Trophoblast cell (in vitro differentiated cells and primary cell): ENCODE results near the gene SLC66A3.

Experiments
- DNase-seq, 2 donors: peaks; one replicate each; pipeline ENCODE4 v3.0.0-alpha.2; 2016
- H2AFZ ChIP-seq: 2 replicates; pipeline ENCODE4 v1.6.1; 2013; ENCODE audit warnings: low read length, moderate library complexity, mild to moderate bottlenecking; ENCODE audit not compliant: insufficient read depth, poor library complexity
- H2AK5ac ChIP-seq: 2 replicates; pipeline ENCODE4 v1.6.1; 2013; ENCODE audit warnings: mild to moderate bottlenecking, low read length
- H2BK120ac ChIP-seq: 2 replicates; pipeline ENCODE4 v1.6.1; 2013; ENCODE audit warnings: low read length, mild to moderate bottlenecking, moderate library complexity; ENCODE audit not compliant: insufficient read depth, poor library complexity
- H2BK12ac ChIP-seq: 2 replicates; pipeline ENCODE4 v1.6.1; 2013; ENCODE audit warnings: mild to moderate bottlenecking, low read length, moderate library complexity
- H2BK5ac ChIP-seq: 2 replicates; pipeline ENCODE4 v1.6.1; 2013; ENCODE audit warnings: low read length, low read depth, moderate library complexity, mild to moderate bottlenecking; ENCODE audit not compliant: poor library complexity
- H3K14ac ChIP-seq: 2 replicates; pipeline ENCODE4 v1.6.1; 2013; ENCODE audit warnings: mild to moderate bottlenecking, low read length
- H3K18ac ChIP-seq: 2 replicates; pipeline ENCODE4 v1.6.1; 2013; ENCODE audit warnings: mild to moderate bottlenecking, low read length
- H3K23ac ChIP-seq: 2 replicates; pipeline ENCODE4 v1.6.1; 2013; ENCODE audit warnings: low read length
- H3K27ac ChIP-seq: 2 replicates; pipeline ENCODE4 v1.5.1; 2013; ENCODE audit warnings: low read depth, mild to moderate bottlenecking, inconsistent platforms, low read length, moderate library complexity
- H3K27me3 ChIP-seq: 2 replicates; pipeline ENCODE4 v1.6.1; 2013; ENCODE audit warnings: inconsistent platforms, mild to moderate bottlenecking, low read length, moderate library complexity; ENCODE audit not compliant: insufficient read depth
- H3K36me3 ChIP-seq, 2 experiments: 1 replicate in 1 of 2; 2 replicates in 1 of 2; pipeline ENCODE4 v1.6.1; 2013; ENCODE audit warnings: low read length in 2 of 2, mild to moderate bottlenecking in 2 of 2, moderate library complexity in 1 of 2; ENCODE audit not compliant: insufficient read depth in 2 of 2, control insufficient read depth in 1 of 2
- H3K4ac ChIP-seq: 2 replicates; pipeline ENCODE4 v1.6.1; 2013; ENCODE audit warnings: low read depth, mild to moderate bottlenecking, low read length, moderate library complexity
- H3K4me1 ChIP-seq, 2 experiments: 1 replicate in 1 of 2; 2 replicates in 1 of 2; pipeline ENCODE4 v1.6.1; 2013; ENCODE audit warnings: low read length in 2 of 2, mild to moderate bottlenecking in 2 of 2, moderate library complexity in 1 of 2; ENCODE audit not compliant: insufficient read depth in 2 of 2, control insufficient read depth in 1 of 2
- H3K4me2 ChIP-seq: 2 replicates; pipeline ENCODE4 v1.6.1; 2013; ENCODE audit warnings: inconsistent platforms, mild to moderate bottlenecking, low read length, moderate library complexity
- H3K4me3 ChIP-seq: 2 replicates; pipeline ENCODE4 v1.5.1; 2013; ENCODE audit warnings: mild to moderate bottlenecking, low read depth, low read length, inconsistent platforms
- H3K79me1 ChIP-seq: one replicate; pipeline ENCODE4 v1.6.1; 2013; ENCODE audit warnings: low read length
- H3K79me2 ChIP-seq: 2 replicates; pipeline ENCODE4 v1.6.1; 2013; ENCODE audit warnings: low read length, mild to moderate bottlenecking; ENCODE audit not compliant: control insufficient read depth, insufficient read depth, poor library complexity
- H3K9ac ChIP-seq: 2 replicates; pipeline ENCODE4 v1.6.1; 2013; ENCODE audit warnings: mild to moderate bottlenecking, low read length
- H3K9me3 ChIP-seq: 2 replicates; pipeline ENCODE4 v1.6.1; 2013; ENCODE audit warnings: low read depth, mild to moderate bottlenecking, control low read depth, inconsistent platforms, low read length; ENCODE audit not compliant: insufficient read depth
- H4K12ac ChIP-seq: 2 replicates; pipeline ENCODE4 v1.6.1; 2013; ENCODE audit warnings: low read depth, mild to moderate bottlenecking, low read length, moderate library complexity
- H4K8ac ChIP-seq: 2 replicates; pipeline ENCODE4 v1.6.1; 2013; ENCODE audit warnings: low read depth, mild to moderate bottlenecking, low read length, moderate library complexity
- H4K91ac ChIP-seq: one replicate; pipeline ENCODE4 v1.6.1; 2013; ENCODE audit warnings: low read depth, mild to moderate bottlenecking, low read length, moderate library complexity
- WGBS: extraction: QIAGEN DNeasy Blood & Tissue Kit; methylation state at CpG from one replicate; pipeline ENCODE4 v1.1.7; 2013; ENCODE audit warnings: missing lambda C conversion rate; ENCODE audit not compliant: insufficient read length, insufficient coverage; ENCODE audit errors: extremely low coverage; 5-methylcytosine and 5-hydroxymethylcytosine counted together

The SLC66A3 gene

DNA sequence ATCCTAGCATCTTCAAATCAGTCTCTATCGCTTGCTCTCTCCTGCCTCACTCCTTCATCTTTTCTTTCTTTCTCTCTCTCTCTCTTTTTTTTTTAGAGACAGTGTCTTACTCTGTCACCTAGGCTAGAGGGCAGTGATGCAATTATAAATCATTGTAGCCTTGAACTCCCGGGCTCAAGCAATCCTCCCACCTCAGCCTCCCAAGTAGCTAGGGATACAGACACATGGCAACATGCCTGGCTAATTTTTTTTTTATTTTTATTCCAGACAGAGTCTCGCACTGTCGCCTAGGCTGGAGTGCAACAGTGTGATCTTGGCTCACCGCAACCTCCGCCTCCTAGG is 10.6 kb upstream of the SLC66A3 start:
- no CpG with 5 or more reads among the region's 6 CpGs for WGBS
- no peak overlapping the region for H4K91ac ChIP-seq
- H3K4me1 ChIP-seq: peaks cover 6 to 9% of the 10 kb centered on the region in 2 experiments
- no peak overlapping the region for H3K18ac ChIP-seq
- no peak overlapping the region for H2BK5ac ChIP-seq
- H3K4me2 ChIP-seq: no peak overlapping the region
- no peak overlapping the region for H2AFZ ChIP-seq
- H3K14ac ChIP-seq: no peak overlapping the region
- H3K27me3 ChIP-seq: no peaks in the 10 kb centered on the region
- no peak for DNase-seq
- H2BK120ac ChIP-seq: no peak overlapping the region
- no peak overlapping the region for H4K12ac ChIP-seq
- H3K9ac ChIP-seq: no peak overlapping the region
- peaks cover 2% of the 10 kb centered on the region for H3K9me3 ChIP-seq
- H4K8ac ChIP-seq: no peak overlapping the region
- no peak overlapping the region for H3K4me3 ChIP-seq
- H2AK5ac ChIP-seq: no peak overlapping the region
- no peak overlapping the region for H3K27ac ChIP-seq
- H3K4ac ChIP-seq: no peak overlapping the region
- no peaks in the 10 kb centered on the region for H3K79me2 ChIP-seq
- H2BK12ac ChIP-seq: no peak overlapping the region
- no peaks in the 10 kb centered on the region for H3K36me3 ChIP-seq
- H3K79me1 ChIP-seq: no peaks in the 10 kb centered on the region
- no peak overlapping the region for H3K23ac ChIP-seq

DNA sequence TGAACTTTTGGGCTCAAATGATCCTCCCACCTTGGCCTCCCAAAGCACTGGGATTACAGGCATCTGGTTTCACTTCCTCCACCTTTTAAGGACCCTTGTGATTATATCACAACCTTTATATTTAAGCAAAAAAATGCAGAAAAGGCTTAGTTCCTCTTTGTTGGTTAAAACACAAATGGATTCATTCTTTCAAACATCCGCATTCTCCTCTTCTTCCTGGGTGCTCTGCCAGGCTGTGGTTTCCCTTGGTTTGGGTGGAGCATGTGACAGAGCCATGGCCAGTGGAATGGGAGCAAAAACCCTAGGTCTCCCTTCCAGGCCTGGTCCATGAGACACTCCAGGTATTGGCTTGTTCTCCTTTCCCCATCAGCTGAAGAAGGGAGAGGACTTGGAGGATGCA is 9.9 kb upstream of the SLC66A3 start:
- H3K9me3 ChIP-seq: peaks cover 2% of the 10 kb centered on the region
- H4K8ac ChIP-seq: no peak overlapping the region
- no peak overlapping the region for H3K4ac ChIP-seq
- no peak overlapping the region for H2AFZ ChIP-seq
- H2BK5ac ChIP-seq: no peak overlapping the region
- no peaks in the 10 kb centered on the region for H3K36me3 ChIP-seq
- H3K18ac ChIP-seq: no peak overlapping the region
- H3K14ac ChIP-seq: no peak overlapping the region
- no peaks in the 10 kb centered on the region for H3K79me2 ChIP-seq
- no peaks in the 10 kb centered on the region for H3K79me1 ChIP-seq
- no peak overlapping the region for H3K9ac ChIP-seq
- no peak overlapping the region for H2BK120ac ChIP-seq
- no peak overlapping the region for H3K27ac ChIP-seq
- peaks cover 6 to 9% of the 10 kb centered on the region in 2 experiments for H3K4me1 ChIP-seq
- no peak for DNase-seq
- no peak overlapping the region for H3K23ac ChIP-seq
- H3K4me2 ChIP-seq: no peak overlapping the region
- H2AK5ac ChIP-seq: no peak overlapping the region
- no peak overlapping the region for H2BK12ac ChIP-seq
- no peak overlapping the region for H4K12ac ChIP-seq
- no peak overlapping the region for H3K4me3 ChIP-seq
- H3K27me3 ChIP-seq: no peaks in the 10 kb centered on the region
- WGBS: no CpG with 5 or more reads among the region's 1 CpG
- no peak overlapping the region for H4K91ac ChIP-seq

DNA sequence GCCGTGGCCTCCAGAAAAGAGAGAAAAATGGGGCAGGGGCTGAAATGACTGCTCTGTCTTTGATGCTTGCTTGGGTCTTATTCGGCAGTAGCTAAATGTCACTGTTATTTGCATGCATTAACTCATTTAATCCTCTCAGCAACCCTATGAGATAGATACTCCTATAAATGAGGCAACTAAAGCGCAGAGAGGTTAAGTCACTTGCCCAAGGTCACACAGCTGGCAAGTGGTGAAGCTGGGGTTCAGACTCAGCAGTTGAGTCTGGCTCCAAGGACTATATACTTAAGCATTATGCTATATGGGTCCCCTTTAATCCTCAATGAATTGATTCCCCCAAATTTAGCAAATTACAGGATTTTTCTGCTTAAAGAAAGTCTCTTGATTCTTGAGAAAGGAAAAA is 9.2 kb upstream of the SLC66A3 start:
- WGBS: no CpG with 5 or more reads among the region's 3 CpGs
- Histone ChIP-seq H3K4me3 (no peak overlapping the region), H3K79me1 (no peaks in the 10 kb centered on the region), H3K9ac (no peak overlapping the region), H3K27ac (no peak overlapping the region), H2AK5ac (no peak overlapping the region), H3K14ac (no peak overlapping the region), H3K4me1 (peaks cover 6 to 9% of the 10 kb centered on the region in 2 experiments), H3K27me3 (no peaks in the 10 kb centered on the region), H3K4ac (no peak overlapping the region), H3K4me2 (no peak overlapping the region), H4K12ac (no peak overlapping the region), H3K18ac (no peak overlapping the region), H4K8ac (no peak overlapping the region), H2BK5ac (no peak overlapping the region), H2BK12ac (no peak overlapping the region), H2AFZ (no peak overlapping the region), H4K91ac (no peak overlapping the region), H2BK120ac (no peak overlapping the region), H3K23ac (no peak overlapping the region), H3K9me3 (peaks cover 2% of the 10 kb centered on the region), H3K79me2 (no peaks in the 10 kb centered on the region), H3K36me3 (no peaks in the 10 kb centered on the region)
- DNase-seq: no peak

DNA sequence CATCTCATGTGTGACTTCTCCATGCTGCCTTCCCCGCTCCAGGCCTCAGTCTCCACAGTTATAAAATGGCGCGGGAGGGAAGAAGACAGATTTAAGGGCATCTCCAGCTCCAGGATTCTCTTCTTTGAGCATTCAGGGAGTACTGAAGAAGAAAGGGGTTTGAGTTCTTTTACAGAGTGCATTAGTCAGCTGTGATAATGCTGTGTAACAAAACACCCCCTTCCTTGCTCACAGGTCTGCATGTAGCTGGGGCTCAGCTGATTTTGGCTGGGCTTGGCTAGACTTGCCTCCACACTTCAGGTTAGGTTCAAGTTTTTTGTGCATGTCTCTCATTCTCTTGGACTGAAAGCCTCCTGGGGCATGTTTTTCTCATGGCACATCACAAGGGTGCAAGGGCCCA is 8.0 kb upstream of the SLC66A3 start:
- Histone ChIP-seq H2BK120ac (no peak overlapping the region), H4K12ac (no peak overlapping the region), H3K4me1 (peaks cover 6 to 9% of the 10 kb centered on the region in 2 experiments), H3K79me1 (no peaks in the 10 kb centered on the region), H4K8ac (no peak overlapping the region), H3K79me2 (no peaks in the 10 kb centered on the region), H3K27me3 (no peaks in the 10 kb centered on the region), H4K91ac (no peak overlapping the region), H3K14ac (no peak overlapping the region), H2AK5ac (no peak overlapping the region), H3K4me2 (no peak overlapping the region), H2BK12ac (no peak overlapping the region), H3K23ac (no peak overlapping the region), H3K9me3 (peaks cover 2% of the 10 kb centered on the region), H3K36me3 (no peaks in the 10 kb centered on the region), H3K27ac (no peak overlapping the region), H2AFZ (no peak overlapping the region), H3K4me3 (peak overlapping the region; percentile 58), H3K9ac (no peak overlapping the region), H3K4ac (no peak overlapping the region), H3K18ac (no peak overlapping the region), H2BK5ac (no peak overlapping the region)
- no CpG with 5 or more reads among the region's 3 CpGs for WGBS
- DNase-seq: no peak
